ENCODE data around the gene HIPK3.

Gene HIPK3

DNA sequence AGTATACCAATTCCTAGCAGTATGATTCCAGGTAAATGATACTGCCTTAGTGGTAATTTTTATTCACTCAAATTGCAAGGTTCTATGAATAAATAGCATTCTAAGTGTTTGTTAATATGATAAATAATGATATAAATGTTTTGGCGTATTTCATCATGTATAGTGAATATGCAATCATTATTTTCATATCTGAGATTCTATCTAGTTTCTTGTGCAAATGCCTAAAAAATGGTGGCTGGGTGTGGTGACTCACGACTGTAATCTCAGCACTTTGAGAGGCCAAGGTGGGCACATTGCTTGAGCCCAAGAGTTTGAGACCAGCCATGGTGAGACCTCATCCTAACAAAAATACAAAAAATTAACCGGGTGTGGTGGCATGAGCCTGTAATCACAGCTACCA is 13.9 kb downstream of the HIPK3 start:
- H3K27me3 ChIP-seq (ENCODE audit: insufficient read depth, low read depth, severe bottlenecking), result no peaks in the 10 kb centered on the region
- no peaks in the 10 kb centered on the region for H3K36me3 ChIP-seq
- TF ChIP-seq, protein P1, sequence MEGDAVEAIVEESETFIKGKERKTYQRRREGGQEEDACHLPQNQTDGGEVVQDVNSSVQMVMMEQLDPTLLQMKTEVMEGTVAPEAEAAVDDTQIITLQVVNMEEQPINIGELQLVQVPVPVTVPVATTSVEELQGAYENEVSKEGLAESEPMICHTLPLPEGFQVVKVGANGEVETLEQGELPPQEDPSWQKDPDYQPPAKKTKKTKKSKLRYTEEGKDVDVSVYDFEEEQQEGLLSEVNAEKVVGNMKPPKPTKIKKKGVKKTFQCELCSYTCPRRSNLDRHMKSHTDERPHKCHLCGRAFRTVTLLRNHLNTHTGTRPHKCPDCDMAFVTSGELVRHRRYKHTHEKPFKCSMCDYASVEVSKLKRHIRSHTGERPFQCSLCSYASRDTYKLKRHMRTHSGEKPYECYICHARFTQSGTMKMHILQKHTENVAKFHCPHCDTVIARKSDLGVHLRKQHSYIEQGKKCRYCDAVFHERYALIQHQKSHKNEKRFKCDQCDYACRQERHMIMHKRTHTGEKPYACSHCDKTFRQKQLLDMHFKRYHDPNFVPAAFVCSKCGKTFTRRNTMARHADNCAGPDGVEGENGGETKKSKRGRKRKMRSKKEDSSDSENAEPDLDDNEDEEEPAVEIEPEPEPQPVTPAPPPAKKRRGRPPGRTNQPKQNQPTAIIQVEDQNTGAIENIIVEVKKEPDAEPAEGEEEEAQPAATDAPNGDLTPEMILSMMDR (IDR thresholded peaks at IDR 0.05; ENCODE audit: low read depth, low read length), result no peak
- H3K9me3 ChIP-seq (ENCODE audit: severe bottlenecking), result no peaks in the 10 kb centered on the region
- no peak overlapping the region for H3K4me3 ChIP-seq (ENCODE audit: low read depth, low read length)
- H3K27ac ChIP-seq, result no peak overlapping the region
- no peak for DNase-seq

DNA sequence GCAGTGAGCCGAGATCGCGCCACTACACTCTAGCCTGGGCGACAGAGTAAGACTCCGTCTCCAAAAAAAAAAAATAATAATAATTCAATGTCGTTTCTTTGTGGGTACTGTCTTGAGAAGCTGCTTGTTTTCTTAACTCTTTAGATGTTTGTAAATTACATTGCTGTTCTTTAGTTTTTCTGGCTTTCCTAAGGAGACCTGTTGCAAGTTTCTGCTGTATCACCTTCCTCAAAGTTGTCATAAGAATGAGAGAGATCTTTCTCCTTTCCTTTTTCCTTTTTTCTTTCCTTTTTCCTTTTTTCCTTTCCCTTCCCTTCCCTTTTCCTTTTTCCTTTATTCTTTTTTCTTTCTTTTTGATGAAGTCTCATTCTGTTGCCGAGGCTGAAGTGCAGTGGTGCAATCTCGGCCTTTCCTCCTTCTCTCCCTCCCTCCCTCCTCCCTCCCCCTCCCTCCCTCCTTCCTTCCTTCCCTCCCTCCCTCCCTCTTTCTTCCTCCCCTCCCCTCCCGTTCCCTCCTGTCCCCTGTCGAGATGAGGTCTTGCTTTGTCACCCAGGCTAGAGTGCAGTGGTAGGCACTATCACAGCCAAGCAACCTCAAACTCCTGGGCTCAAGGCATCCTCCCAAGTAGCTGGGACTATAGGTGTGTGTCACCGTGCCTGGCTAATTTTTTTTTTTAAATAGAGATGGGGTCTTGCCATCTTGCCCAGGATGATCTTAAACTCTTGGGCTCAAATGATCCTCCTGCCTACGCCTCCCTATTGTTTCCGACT is 15.3 kb downstream of the HIPK3 start:
- Histone ChIP-seq H3K27me3 (ENCODE audit: insufficient read depth, low read depth, severe bottlenecking) (no peaks in the 10 kb centered on the region), H3K27ac (no peak overlapping the region)

DNA sequence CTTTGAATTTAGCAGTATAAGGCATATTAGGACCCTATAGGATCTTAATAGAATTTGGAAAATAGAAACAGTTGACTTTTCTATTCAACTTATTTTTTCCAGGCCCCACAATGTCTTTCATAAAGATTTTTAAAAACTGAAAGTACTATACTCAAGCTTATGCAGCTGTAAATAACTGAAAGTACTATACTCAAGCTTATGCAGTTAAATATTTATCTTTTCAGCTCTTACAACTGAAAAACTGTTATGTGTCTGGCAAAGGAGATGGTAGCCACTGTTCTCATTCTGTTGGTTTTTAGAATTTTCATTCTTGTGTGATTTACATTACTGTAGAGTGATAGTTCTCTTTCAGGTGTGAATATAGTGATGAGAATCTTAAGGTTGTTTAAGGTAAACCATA is 16.5 kb downstream of the HIPK3 start:
- Histone ChIP-seq H3K4me3 (ENCODE audit: low read depth, low read length) (no peak overlapping the region), H3K36me3 (no peaks in the 10 kb centered on the region), H3K27me3 (ENCODE audit: insufficient read depth, low read depth, severe bottlenecking) (no peaks in the 10 kb centered on the region), H3K9me3 (ENCODE audit: severe bottlenecking) (no peaks in the 10 kb centered on the region), H3K27ac (no peak overlapping the region)
- DNase-seq, result no peak
- TF ChIP-seq, protein P1 (IDR thresholded peaks at IDR 0.05; ENCODE audit: low read depth, low read length), result no peak

More for the DNA sequence above, 15.3 kb downstream of the HIPK3 start:
- DNase-seq, result no peak
- TF ChIP-seq, protein P1 (IDR thresholded peaks at IDR 0.05; ENCODE audit: low read depth, low read length), result no peak
- Histone ChIP-seq H3K36me3 (no peaks in the 10 kb centered on the region), H3K4me3 (ENCODE audit: low read depth, low read length) (no peak overlapping the region), H3K9me3 (ENCODE audit: severe bottlenecking) (no peaks in the 10 kb centered on the region)

DNA sequence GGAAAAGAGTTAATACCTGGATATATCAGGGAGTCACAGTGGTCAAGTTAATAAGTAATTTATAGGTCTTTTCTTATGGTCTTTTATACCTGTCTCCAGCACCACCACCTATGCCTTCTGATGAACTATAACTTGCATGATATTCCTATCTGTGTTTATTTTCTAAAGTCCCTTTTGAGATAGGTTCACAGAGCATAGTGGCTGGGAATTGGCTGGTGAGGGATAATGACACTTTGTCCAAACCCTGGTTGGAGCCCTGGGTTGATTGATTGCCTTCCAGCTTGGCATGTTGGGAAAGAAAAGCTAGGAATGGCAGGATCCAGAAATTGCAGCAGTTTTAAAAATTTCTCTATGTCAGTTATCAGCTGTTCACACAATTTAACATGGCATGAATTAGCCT is 23.2 kb downstream of the HIPK3 start:
- Histone ChIP-seq H3K36me3 (no peaks in the 10 kb centered on the region), H3K27ac (no peak overlapping the region), H3K27me3 (ENCODE audit: insufficient read depth, low read depth, severe bottlenecking) (no peaks in the 10 kb centered on the region), H3K9me3 (ENCODE audit: severe bottlenecking) (no peaks in the 10 kb centered on the region), H3K4me3 (ENCODE audit: low read depth, low read length) (no peak overlapping the region)
- TF ChIP-seq, protein P1 (IDR thresholded peaks at IDR 0.05; ENCODE audit: low read depth, low read length), result no peak
- no peak for DNase-seq

DNA sequence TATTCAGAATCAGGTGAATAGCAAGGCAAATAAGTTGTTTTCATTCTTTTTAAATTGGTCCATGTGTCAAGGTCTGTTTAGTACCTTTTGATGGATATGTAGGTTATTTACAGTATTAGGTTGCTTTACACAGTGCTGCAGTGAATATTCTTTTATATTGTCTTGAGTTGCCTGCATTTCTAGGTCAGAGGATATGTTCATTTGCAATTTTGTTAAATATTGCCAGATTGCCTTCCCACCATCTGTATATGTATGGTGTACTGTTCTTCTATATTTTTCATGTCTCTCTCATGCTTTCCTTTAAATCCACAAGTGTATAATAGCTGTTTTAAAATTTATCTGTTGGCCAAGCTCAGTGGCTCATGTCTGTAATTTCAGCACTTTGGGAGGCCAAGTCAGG is 24.6 kb downstream of the HIPK3 start:
- no peaks in the 10 kb centered on the region for H3K9me3 ChIP-seq (ENCODE audit: severe bottlenecking)
- no peak overlapping the region for H3K4me3 ChIP-seq (ENCODE audit: low read depth, low read length)
- TF ChIP-seq, protein P1 (IDR thresholded peaks at IDR 0.05; ENCODE audit: low read depth, low read length), result no peak
- DNase-seq, result no peak
- H3K36me3 ChIP-seq, result peaks cover 2% of the 10 kb centered on the region
- H3K27ac ChIP-seq, result no peak overlapping the region
- H3K27me3 ChIP-seq (ENCODE audit: insufficient read depth, low read depth, severe bottlenecking), result no peaks in the 10 kb centered on the region

DNA sequence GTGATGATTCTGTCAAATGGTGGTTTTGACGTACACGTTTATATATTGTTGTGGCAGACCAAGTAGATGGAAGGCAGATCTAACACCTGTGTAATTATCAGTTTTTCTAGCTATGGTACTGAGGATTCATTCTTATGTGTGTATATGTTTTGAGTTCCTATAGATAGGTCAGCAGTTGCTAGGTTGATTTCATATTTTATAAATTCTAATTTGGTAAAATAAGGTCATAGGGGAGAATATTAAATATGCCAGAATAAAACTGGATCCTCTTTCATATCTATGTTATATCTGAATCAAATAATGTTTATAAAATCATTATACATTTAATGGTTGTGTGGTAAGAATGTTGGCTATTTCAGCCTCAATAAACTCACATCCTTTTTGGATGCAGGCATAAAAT is 27.6 kb downstream of the HIPK3 start:
- Histone ChIP-seq H3K27ac (no peak overlapping the region), H3K4me3 (ENCODE audit: low read depth, low read length) (no peak overlapping the region), H3K27me3 (ENCODE audit: insufficient read depth, low read depth, severe bottlenecking) (no peaks in the 10 kb centered on the region), H3K36me3 (peaks cover 7% of the 10 kb centered on the region), H3K9me3 (ENCODE audit: severe bottlenecking) (no peaks in the 10 kb centered on the region)
- DNase-seq, result no peak
- TF ChIP-seq, protein P1 (IDR thresholded peaks at IDR 0.05; ENCODE audit: low read depth, low read length), result no peak

Measured in WERI-Rb-1 (cell line).